Activated CD4-positive, alpha-beta T cell treated with anti-CD3 and anti-CD28 coated beads, Interleukin-2, amount 50 U/mL, for 16 hours (primary cell): ENCODE data around the gene TMEM151B.
A peak's percentile ranks its signal among the peaks of the same experiment; 100 is the strongest.
"Not testable (repeated sequence)": the region's sequence is repeated elsewhere in the genome, so short reads cannot be mapped to it uniquely, and the experiment has no call there.

Source experiments
- DNase-seq: peaks from one replicate; pipeline ENCODE4 v3.0.0-alpha.2; 2020

TMEM151B gene

DNA sequence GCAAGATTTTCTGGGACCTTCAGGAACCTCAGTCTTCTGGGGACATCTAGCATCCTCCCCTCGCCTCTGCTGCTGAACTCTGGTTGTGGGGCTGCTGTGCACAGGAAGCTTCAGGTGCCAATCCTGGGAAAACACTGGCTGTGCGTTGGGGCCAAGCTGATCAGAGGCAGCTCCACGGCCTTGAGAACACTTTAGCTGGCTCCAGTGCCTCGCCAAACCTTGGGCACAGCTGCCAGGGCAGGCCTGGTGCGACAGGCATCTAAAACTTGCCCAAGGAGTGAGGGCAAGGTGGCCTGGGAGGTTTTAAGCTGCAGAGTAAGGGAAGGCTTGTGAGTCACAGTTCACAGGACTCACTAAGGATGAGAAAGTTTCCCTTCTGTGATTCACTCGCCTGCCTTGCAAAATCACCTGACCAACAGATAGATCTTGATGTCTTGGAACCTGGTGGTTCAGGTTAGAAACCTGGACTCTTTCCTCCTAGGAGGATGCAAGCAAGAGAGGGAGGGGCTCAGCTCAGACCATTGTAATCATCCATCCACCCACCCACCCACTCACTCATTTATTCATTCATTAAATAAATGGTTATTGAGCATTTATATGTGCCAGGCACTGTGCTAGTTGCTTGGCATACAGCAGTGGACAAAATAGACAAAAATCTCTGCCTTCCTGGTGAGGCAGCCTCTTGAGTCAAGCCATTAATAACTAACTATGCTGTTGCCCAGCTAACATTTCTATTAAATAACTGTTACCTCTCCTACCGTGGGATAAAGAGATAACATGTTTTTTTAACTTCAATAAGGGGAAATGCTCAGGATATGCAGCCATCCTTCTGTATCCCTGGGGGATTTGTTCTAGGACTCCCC lies 69.7 kb downstream of the TMEM151B start:
- DNase-seq = peak; percentile 8

DNA sequence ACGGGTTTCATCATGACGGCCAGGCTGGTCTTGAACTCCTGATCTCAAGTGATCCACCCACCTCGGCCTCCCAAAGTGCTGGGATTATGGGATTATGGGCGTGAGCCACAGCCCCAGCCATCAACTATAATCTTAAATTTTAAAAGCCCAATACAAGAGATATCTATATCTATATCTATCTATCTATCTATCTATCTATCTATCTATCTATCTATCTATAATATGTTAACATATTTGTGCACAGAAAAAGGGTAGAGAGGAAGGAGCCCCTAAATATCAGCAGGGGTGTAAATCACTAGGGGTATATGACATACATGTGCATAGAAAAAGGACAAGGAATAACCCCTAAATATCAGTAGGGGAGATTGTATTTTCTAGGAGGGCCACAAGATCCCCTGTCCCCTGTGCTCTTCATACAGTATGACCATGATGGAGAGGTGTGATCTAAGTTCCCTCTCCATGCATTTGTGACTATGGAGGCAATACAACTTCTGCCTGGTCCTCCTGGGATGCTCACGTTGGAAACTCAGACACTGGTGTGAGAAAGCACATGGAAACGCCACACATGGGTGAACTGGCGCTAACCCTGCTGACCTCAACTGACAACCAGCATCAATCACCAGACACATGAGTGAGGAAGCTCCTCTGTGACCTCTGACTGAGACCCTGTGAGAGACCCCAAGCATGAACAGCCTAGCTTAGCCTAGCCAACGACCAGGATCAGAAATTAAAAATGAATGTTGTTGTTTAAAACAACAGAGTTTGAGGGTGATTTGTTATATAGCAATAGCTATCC lies 71.0 kb downstream of the TMEM151B start:
- DNase-seq = no peak

DNA sequence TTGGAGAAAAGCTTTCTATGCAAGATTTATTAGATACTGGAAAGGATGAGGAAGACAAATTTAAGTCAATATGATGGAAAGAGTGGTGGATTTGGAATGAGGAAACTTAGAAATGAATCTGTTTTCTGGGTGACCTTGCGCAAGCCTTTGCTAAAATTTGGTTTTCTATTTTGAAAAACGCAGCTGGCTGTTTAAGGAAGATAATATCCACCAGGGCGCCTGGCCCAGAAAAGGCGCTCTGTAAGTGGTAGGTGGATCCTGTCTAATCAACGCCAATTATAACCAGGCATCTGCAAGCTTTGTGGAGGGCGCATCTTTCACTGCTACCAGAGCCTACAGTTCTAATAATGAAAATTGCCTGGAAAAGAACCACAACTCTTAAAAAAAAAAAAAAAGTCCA lies 71.8 kb downstream of the TMEM151B start:
- no peak for DNase-seq

DNA sequence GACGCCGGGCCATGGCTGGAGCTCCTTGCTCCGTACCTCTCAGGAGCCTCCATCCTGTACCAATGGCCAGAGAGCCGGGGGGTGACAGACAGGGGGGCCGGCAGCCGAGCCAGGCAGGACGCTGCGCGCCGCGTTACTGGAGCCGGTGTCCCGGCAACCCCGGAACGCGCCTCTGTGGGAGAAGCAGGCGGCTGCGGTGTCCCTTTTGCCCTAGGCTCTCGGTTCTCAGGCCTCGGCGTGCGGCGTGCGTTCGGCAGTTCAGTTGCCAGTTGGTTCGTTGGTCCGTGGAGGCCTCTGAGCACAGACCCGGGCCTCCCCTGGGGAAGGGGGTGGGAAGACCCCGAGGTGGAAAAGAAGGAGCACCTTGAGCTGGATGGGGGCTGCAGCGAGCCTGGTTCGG lies 72.2 kb downstream of the TMEM151B start, which contains the start of gene SPATS1:
Gene SPATS1, plus strand, starts transcription at position 162 of the 400 bp plus-strand sequence. CDS start 446 bp downstream, outside the sequence.
- no peak for DNase-seq

DNA sequence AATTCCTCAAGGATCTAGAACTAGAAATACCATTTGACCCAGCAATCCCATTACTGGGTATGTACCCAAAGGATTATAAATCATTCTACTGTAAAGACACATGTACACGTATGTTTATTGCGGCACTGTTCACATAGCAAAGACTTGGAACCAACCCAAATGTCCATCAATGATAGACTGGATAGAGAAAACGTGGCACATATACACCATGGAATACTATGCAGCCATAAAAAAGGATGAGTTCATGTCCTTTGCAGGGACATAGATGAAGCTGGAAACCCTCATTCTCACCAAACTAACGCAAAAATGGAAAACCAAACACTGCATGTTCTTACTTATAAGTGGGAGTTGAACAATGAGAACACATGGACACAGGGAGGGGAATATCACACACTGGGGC lies 76.6 kb downstream of the TMEM151B start:
- not testable (repeated sequence) for DNase-seq

DNA sequence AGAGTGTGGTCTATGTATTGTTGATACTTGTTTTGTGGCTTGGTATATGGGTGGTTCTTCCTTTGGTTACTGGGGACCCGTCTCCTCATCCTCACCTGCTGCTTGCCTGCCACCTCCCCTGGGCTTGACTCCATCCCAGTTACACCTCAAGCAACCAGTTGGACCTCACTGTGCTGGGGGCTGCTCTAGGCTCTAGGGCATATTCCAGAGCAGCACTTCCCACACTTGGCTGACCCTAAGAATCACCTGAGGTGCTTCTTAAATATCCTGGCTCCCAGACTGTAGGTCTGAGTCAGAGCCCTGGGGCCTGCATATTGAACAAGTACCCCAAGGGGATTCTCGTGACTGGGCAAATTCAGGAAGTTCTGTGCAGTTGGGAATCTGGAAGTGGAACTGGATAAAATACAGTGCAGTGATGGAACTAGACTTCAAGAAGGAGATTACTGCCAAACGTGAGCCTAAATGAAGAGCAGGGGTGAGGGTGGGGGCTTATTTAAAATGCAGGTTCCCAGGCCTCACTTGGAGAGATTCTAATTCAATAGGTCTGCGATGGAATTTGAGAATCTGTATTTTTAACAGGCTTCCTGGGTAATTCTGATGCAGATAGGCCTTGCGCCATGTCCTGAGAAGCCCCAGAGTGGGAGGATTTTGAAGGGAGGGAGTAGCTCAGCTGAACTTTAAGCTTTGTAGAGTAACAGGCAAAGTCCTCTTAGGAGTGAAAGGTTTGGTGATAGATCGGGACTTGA lies 79.8 kb downstream of the TMEM151B start:
- no peak for DNase-seq

DNA sequence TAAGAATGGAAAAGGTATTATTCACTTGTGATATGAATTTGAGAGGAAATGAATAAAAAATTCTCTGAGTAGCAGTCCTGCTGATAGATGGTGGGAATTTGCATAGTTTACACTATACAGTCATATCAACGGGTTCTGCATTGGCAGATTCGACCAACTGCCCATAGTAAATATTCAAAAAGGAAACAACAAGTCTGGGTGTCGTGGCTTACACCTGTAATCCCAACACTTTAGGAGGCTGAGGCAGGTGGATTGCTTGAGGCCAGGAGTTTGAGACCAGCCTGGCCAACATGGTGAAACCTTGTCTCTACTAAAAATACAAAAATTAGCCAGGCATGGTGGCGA lies 80.4 kb downstream of the TMEM151B start:
- DNase-seq = not testable (repeated sequence)

DNA sequence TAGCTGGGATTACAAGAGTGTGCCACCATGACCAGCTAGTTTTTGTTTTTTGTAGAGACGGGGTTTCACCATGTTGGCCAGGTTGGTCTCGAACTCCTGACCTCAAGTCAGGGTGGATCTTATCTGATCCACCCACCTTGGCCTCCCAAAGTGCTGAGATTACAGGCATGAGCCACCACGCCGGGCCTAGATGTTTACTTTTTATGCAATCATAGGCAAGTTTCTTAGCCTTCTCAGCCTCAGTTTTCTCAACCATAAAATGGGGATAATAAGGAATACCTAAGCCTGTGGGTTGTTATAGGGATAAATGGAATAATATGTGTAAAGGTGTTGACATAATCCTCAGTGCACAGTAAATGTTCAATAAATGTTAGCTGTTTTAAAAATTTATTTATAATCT lies 82.0 kb downstream of the TMEM151B start:
- DNase-seq = no peak

DNA sequence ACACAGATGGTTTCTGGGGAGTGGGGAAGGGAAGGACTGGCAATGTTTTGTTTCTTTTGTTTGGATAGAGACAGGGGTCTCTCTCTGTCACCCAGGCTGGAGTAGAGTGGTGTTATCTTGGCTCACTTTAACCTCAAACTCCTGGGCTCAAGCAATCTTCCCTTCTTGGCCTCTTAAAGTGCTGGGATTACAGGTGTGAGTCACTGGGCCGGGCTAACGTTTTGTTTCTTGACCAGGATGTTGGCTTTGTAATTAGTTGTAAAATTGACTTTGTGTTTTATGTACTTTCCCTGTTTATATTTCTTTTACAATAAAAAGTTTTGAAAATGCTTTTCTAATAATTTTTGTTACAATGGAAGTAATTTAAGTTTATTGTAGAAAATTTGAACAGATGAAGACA lies 83.1 kb downstream of the TMEM151B start:
- DNase-seq = no peak

DNA sequence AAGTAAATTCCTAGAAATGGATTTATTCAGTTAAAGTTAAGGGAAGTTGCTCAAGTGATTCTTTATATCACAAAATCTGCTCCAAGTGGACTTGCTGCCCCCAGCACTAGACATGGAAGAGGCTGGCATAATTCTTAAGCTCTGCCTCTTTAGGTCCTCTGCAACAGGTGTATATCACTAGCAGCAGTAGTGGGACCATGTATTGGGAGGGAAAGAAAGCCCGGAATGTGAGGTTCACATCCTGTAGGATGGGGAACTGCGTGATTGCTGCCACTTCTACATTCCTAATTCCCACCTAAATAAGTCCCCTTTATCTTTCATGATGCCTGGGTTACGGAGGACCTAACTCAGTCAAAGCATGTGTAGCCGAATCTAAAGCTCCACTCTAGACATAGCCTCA lies 85.4 kb downstream of the TMEM151B start:
- DNase-seq = no peak

DNA sequence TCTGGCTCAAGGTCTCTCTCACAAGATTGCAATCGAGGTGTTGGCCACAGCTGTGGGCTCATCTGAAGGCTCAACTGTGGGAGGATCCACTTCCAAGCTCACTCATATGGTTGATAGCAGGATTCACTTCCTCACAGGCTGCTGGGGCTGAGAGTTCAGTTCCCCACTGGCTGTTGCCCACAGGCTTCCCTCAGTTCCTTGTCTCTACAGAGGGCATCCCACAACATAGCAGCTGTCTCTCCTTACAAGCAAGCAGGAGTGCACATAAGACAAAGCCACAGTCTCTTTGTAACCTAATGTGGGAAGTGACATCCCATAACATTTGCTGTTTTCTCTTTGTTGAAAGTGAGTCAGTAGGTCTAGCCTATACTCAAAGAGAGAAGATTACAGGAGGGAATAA lies 86.2 kb downstream of the TMEM151B start:
- DNase-seq = no peak
